Neural cell (in vitro differentiated cells): ENCODE results near the gene SAP30BP. TPM values are rescaled to one million over a fixed set of nuclear protein-coding genes. Genes with fewer than 3 reads are reported as not detected.

Experiments used
- H2AFZ ChIP-seq: fragments of 200-600, 300-800 bp; sonication (generic), shearing (Covaris generic); 2 replicates; pipeline ENCODE4 v1.6.0; 2014; ENCODE audit warnings: low read depth, mild to moderate bottlenecking, antibody characterized with exemption, low read length, moderate library complexity
- H3F3A ChIP-seq: fragments of 200-600 bp; shearing (Covaris generic); 2 replicates; pipeline ENCODE4 v1.6.1; 2016; ENCODE audit warnings: mild to moderate bottlenecking, moderate library complexity, mixed read lengths, antibody characterized with exemption, low read length; ENCODE audit not compliant: insufficient read depth, poor library complexity, severe bottlenecking
- H3K27ac ChIP-seq: fragments of 200-600, 300-800 bp; sonication (generic), shearing (Covaris generic); 2 replicates; pipeline ENCODE4 v1.5.1; 2014; ENCODE audit warnings: mild to moderate bottlenecking, low read length, moderate library complexity
- H3K27me3 ChIP-seq: fragments of 300-800, 200-600 bp; sonication (generic), shearing (Covaris generic); 2 replicates; pipeline ENCODE4 v1.6.0; 2014; ENCODE audit warnings: mild to moderate bottlenecking, low read depth, low read length, moderate library complexity; ENCODE audit not compliant: insufficient read depth
- H3K36me3 ChIP-seq: fragments of 300-800, 200-600 bp; sonication (generic), shearing (Covaris generic); 2 replicates; pipeline ENCODE4 v1.5.1; 2014; ENCODE audit warnings: mild to moderate bottlenecking, antibody characterized with exemption, low read length, moderate library complexity; ENCODE audit not compliant: insufficient read depth
- H3K4me2 ChIP-seq: fragments of 300-800, 200-600 bp; sonication (generic), shearing (Covaris generic); 2 replicates; pipeline ENCODE4 v1.6.0; 2014; ENCODE audit warnings: mild to moderate bottlenecking, low read length
- H3K4me3 ChIP-seq: fragments of 300-800, 200-600 bp; sonication (generic), shearing (Covaris generic); 2 replicates; pipeline ENCODE4 v1.5.1; 2014; ENCODE audit warnings: mild to moderate bottlenecking, low read length, moderate library complexity
- H3K79me2 ChIP-seq: fragments of 200-600 bp; shearing (Covaris generic); replicated peaks from 2 replicates; pipeline ENCODE4 v1.6.0; 2014; ENCODE audit warnings: mild to moderate bottlenecking, low read length, moderate library complexity; ENCODE audit not compliant: insufficient read depth
- H3K9ac ChIP-seq: fragments of 300-800, 200-600 bp; sonication (generic), shearing (Covaris generic); 2 replicates; pipeline ENCODE4 v1.6.1; 2016; ENCODE audit warnings: mild to moderate bottlenecking, low read length, mixed read lengths
- H3K9me2 ChIP-seq: fragments of 200-600 bp; shearing (Covaris generic); 2 replicates; pipeline ENCODE4 v1.6.1; 2016; ENCODE audit warnings: mild to moderate bottlenecking, low read length, mixed read lengths; ENCODE audit not compliant: insufficient read depth
- H3K9me3 ChIP-seq: fragments of 200-600, 300-800 bp; sonication (generic), shearing (Covaris generic); 2 replicates; pipeline ENCODE4 v1.6.1; 2016; ENCODE audit warnings: mild to moderate bottlenecking, mixed run types, low read length, moderate library complexity, mixed read lengths
- H4K20me1 ChIP-seq: fragments of 200-600 bp; shearing (Covaris generic); 2 replicates; pipeline ENCODE4 v1.6.1; 2016; ENCODE audit warnings: mild to moderate bottlenecking, mixed run types; ENCODE audit not compliant: insufficient read depth
- EP300 ChIP-seq: fragments of 450-650 bp; conservative IDR thresholded peaks from 2 replicates; pipeline ENCODE4 v1.6.1; 2014; ENCODE audit warnings: antibody characterized with exemption, mild to moderate bottlenecking, moderate library complexity; ENCODE audit not compliant: poor library complexity, severe bottlenecking
- EZH2 ChIP-seq: fragments of 200-600, 300-800 bp; shearing (Covaris generic), sonication (generic); IDR thresholded peaks from 2 replicates; pipeline ENCODE4 v1.6.1; 2014; ENCODE audit warnings: antibody characterized with exemption, low read length, borderline replicate concordance, mild to moderate bottlenecking; ENCODE audit not compliant: insufficient read depth, poor library complexity, severe bottlenecking
- MXI1 ChIP-seq: fragments of 450-650 bp; conservative IDR thresholded peaks from 2 replicates; pipeline ENCODE4 v1.6.1; 2014; ENCODE audit warnings: antibody characterized with exemption, mild to moderate bottlenecking; ENCODE audit not compliant: poor library complexity, severe bottlenecking
- POLR2AphosphoS5 ChIP-seq: IDR thresholded peaks from 2 replicates; pipeline ENCODE4 v1.6.1; 2012
- RAD21 ChIP-seq: fragments of 450-650 bp; conservative IDR thresholded peaks from 2 replicates; pipeline ENCODE4 v1.6.1; 2014; ENCODE audit warnings: antibody characterized with exemption, mild to moderate bottlenecking, moderate library complexity
- SMC3 ChIP-seq: fragments of 450-650 bp; conservative IDR thresholded peaks from 2 replicates; pipeline ENCODE4 v1.6.1; 2014; ENCODE audit warnings: antibody characterized with exemption, mild to moderate bottlenecking, moderate library complexity; ENCODE audit not compliant: poor library complexity
- TAF1 ChIP-seq: IDR thresholded peaks from 2 replicates; pipeline ENCODE4 v1.6.1; 2012; ENCODE audit warnings: low read depth
- polyA plus RNA-seq: library from polyadenylated mRNA; depleted of rRNA; stranded (reverse); fragments of >200 nt; gene quantifications from 2 replicates; pipeline ENCODE4 v1.2.3, GENCODE V29; 2014
- TF ChIP-seq, protein P1 (sequence below): fragments of 450-650 bp; IDR thresholded peaks from 2 replicates; pipeline ENCODE4 v1.5.1; 2014; ENCODE audit warnings: antibody characterized with exemption, mild to moderate bottlenecking, moderate library complexity; ENCODE audit not compliant: poor library complexity, severe bottlenecking
- TF ChIP-seq, protein P2 (sequence below): IDR thresholded peaks from 2 replicates; pipeline ENCODE4 v1.6.1; 2012; ENCODE audit warnings: borderline replicate concordance

SAP30BP gene
- polyA plus RNA-seq, 1 donor from 2014 or later: 156 TPM

DNA sequence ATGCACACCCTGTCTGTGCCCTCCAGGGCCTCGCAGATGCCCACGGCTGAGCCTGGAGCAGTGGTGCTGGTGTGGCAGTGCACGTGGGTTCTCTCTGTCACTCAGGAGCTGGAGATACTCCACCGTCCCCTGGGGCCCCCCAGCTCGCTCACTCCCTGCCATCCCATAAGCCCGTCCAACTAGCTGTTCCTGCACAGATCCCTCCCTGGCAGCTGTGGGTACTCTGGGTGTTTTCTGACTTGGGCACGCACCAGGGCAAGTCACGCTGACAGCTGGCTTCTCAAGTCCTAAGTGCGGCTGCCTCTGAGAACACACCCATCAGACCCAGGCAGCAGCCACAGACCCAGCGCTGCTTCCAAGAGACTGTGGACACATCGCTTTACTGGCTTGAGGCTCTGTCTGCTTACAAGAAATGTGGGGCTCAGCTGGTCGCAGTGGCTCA, 28.7 kb downstream of the SAP30BP start:
- Histone ChIP-seq H2AFZ (no peak overlapping the region), H3K9me2 (no peaks in the 10 kb centered on the region), H3K27ac (no peak overlapping the region), H3K27me3 (no peaks in the 10 kb centered on the region), H3F3A (no peaks in the 10 kb centered on the region), H3K9me3 (no peaks in the 10 kb centered on the region), H3K4me3 (no peak overlapping the region), H4K20me1 (no peaks in the 10 kb centered on the region), H3K4me2 (no peak overlapping the region), H3K9ac (no peak overlapping the region), H3K36me3 (no peaks in the 10 kb centered on the region), H3K79me2 (no peaks in the 10 kb centered on the region)
- TF ChIP-seq TAF1 (no peak), RAD21 (no peak), EZH2 (no peak), EP300 (no peak), POLR2AphosphoS5 (no peak), SMC3 (no peak), MXI1 (no peak)
- TF ChIP-seq, protein P1, sequence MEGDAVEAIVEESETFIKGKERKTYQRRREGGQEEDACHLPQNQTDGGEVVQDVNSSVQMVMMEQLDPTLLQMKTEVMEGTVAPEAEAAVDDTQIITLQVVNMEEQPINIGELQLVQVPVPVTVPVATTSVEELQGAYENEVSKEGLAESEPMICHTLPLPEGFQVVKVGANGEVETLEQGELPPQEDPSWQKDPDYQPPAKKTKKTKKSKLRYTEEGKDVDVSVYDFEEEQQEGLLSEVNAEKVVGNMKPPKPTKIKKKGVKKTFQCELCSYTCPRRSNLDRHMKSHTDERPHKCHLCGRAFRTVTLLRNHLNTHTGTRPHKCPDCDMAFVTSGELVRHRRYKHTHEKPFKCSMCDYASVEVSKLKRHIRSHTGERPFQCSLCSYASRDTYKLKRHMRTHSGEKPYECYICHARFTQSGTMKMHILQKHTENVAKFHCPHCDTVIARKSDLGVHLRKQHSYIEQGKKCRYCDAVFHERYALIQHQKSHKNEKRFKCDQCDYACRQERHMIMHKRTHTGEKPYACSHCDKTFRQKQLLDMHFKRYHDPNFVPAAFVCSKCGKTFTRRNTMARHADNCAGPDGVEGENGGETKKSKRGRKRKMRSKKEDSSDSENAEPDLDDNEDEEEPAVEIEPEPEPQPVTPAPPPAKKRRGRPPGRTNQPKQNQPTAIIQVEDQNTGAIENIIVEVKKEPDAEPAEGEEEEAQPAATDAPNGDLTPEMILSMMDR: no peak
- TF ChIP-seq, protein P2, sequence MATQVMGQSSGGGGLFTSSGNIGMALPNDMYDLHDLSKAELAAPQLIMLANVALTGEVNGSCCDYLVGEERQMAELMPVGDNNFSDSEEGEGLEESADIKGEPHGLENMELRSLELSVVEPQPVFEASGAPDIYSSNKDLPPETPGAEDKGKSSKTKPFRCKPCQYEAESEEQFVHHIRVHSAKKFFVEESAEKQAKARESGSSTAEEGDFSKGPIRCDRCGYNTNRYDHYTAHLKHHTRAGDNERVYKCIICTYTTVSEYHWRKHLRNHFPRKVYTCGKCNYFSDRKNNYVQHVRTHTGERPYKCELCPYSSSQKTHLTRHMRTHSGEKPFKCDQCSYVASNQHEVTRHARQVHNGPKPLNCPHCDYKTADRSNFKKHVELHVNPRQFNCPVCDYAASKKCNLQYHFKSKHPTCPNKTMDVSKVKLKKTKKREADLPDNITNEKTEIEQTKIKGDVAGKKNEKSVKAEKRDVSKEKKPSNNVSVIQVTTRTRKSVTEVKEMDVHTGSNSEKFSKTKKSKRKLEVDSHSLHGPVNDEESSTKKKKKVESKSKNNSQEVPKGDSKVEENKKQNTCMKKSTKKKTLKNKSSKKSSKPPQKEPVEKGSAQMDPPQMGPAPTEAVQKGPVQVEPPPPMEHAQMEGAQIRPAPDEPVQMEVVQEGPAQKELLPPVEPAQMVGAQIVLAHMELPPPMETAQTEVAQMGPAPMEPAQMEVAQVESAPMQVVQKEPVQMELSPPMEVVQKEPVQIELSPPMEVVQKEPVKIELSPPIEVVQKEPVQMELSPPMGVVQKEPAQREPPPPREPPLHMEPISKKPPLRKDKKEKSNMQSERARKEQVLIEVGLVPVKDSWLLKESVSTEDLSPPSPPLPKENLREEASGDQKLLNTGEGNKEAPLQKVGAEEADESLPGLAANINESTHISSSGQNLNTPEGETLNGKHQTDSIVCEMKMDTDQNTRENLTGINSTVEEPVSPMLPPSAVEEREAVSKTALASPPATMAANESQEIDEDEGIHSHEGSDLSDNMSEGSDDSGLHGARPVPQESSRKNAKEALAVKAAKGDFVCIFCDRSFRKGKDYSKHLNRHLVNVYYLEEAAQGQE: no peak

DNA sequence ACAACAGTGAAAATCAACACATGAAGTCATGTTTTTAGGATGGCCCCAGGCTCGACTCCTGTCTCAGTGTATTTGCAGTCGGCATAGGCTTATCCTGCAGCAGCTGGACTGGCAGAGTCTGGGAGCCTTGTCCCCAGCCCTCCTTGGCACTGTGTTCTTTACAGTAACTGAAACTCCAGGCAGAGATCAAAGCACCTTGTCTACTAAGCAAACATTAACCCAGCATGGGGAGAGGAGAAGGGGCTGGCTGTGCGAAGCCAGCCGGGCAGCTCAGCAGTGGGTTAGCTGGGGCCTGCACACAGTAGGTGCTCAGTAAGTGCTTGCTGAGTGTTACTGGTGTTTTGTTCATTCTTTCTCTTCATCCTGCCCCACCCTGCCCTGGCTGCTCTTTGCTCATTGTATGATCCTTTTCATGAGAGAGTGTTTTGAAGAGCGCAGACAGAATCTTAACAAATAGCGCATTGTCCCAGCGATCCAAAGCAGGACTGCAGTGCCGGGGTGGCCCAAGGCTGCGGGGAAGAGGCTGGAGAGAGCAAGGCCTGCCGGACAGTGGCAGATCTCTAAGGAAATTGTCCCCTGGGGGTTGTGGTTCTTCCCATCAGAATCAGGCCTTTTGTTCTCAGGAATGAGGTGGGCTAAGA, 30.6 kb downstream of the SAP30BP start:
- no peaks in the 10 kb centered on the region for H3F3A ChIP-seq
- peaks cover 3% of the 10 kb centered on the region for H3K36me3 ChIP-seq
- H3K4me2 ChIP-seq: no peak overlapping the region
- no peaks in the 10 kb centered on the region for H3K27me3 ChIP-seq
- no peaks in the 10 kb centered on the region for H3K9me2 ChIP-seq
- H3K9me3 ChIP-seq: no peaks in the 10 kb centered on the region
- TF ChIP-seq TAF1 (no peak), MXI1 (no peak), POLR2AphosphoS5 (no peak), EZH2 (no peak), EP300 (no peak), RAD21 (no peak), SMC3 (no peak)
- TF ChIP-seq, protein P1: no peak
- TF ChIP-seq, protein P2: no peak
- H3K9ac ChIP-seq: no peak overlapping the region
- no peak overlapping the region for H3K4me3 ChIP-seq
- H3K27ac ChIP-seq: no peak overlapping the region
- no peak overlapping the region for H2AFZ ChIP-seq
- H4K20me1 ChIP-seq: no peaks in the 10 kb centered on the region
- H3K79me2 ChIP-seq: no peaks in the 10 kb centered on the region
